H1 (cell line): ENCODE results near the gene ADGRE2.
"Not testable (repeated sequence)": the region's sequence is repeated elsewhere in the genome, so short reads cannot be mapped to it uniquely, and the experiment has no call there.

Experiments
- CHD2 ChIP-seq: IDR thresholded peaks from 2 replicates; pipeline ENCODE4 v1.6.1; 2012; ENCODE audit warnings: low read length, improper control_type of control experiment
- CHD7 ChIP-seq: fragments of 300-600 bp; sonication (generic); IDR thresholded peaks from 2 replicates; pipeline ENCODE4 v1.7.1; 2012; ENCODE audit warnings: low read length, moderate library complexity, mild to moderate bottlenecking, inconsistent platforms; ENCODE audit not compliant: insufficient replicate concordance
- GABPA ChIP-seq: IDR thresholded peaks from 2 replicates; pipeline ENCODE4 v1.6.1; 2011; ENCODE audit warnings: mild to moderate bottlenecking, low read length, moderate library complexity, borderline replicate concordance; ENCODE audit not compliant: insufficient read depth
- MAFK ChIP-seq: IDR thresholded peaks from 2 replicates; pipeline ENCODE4 v1.6.1; 2012; ENCODE audit warnings: low read depth, mild to moderate bottlenecking, improper control_type of control experiment, low read length
- PHF8 ChIP-seq: fragments of 200-600 bp; sonication (generic); conservative IDR thresholded peaks from 2 replicates; pipeline ENCODE4 v1.7.1; 2012; ENCODE audit warnings: low read depth, mild to moderate bottlenecking, inconsistent platforms, low read length, moderate library complexity
- POLR2AphosphoS5 ChIP-seq: IDR thresholded peaks from 2 replicates; pipeline ENCODE4 v1.6.1; 2011; ENCODE audit warnings: low read depth, low read length
- SP1 ChIP-seq: IDR thresholded peaks from 2 replicates; pipeline ENCODE4 v1.6.1; 2011; ENCODE audit warnings: low read depth, low read length
- TAF1 ChIP-seq: IDR thresholded peaks from 2 replicates; pipeline ENCODE4 v1.6.1; 2011; ENCODE audit warnings: mild to moderate bottlenecking, low read depth, low read length
- YY1 ChIP-seq: IDR thresholded peaks from 2 replicates; pipeline ENCODE4 v1.6.1; 2011; ENCODE audit warnings: low read depth, mild to moderate bottlenecking, low read length
- TF ChIP-seq, protein P1 (sequence below), 3 experiments: IDR thresholded peaks; 1 replicate in 2 of 3; 2 replicates in 1 of 3; pipeline versions ENCODE4 v1.5.1 to v1.6.1; 2011; ENCODE audit warnings: low read length in 3 of 3, mild to moderate bottlenecking in 3 of 3, inconsistent platforms in 2 of 3, low read depth in 1 of 3, moderate library complexity in 1 of 3; ENCODE audit not compliant: insufficient read depth in 1 of 3; ENCODE audit errors: control extremely low read depth in 1 of 3

DNA sequence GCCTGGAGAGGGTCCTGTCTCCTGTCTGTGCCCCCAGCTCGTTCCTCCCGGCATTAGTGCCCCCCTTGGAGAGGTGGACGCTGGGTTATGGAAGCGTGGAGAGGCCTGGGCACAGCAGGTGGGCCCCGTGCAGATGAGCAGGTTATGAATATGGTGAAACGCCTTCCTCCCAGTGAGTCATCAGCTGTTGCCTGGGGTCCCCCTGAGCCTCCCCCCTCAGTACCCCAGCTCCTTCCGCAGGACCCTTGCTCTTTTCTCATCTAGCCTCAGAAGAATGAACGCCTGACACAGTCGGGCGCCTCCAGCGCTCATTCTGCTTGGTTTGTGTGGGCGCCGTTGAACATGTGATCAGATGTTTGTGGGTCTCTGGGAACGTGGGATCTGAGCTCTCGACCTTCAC lies 12.5 kb downstream of the ADGRE2 start:
- TF ChIP-seq, protein P1, sequence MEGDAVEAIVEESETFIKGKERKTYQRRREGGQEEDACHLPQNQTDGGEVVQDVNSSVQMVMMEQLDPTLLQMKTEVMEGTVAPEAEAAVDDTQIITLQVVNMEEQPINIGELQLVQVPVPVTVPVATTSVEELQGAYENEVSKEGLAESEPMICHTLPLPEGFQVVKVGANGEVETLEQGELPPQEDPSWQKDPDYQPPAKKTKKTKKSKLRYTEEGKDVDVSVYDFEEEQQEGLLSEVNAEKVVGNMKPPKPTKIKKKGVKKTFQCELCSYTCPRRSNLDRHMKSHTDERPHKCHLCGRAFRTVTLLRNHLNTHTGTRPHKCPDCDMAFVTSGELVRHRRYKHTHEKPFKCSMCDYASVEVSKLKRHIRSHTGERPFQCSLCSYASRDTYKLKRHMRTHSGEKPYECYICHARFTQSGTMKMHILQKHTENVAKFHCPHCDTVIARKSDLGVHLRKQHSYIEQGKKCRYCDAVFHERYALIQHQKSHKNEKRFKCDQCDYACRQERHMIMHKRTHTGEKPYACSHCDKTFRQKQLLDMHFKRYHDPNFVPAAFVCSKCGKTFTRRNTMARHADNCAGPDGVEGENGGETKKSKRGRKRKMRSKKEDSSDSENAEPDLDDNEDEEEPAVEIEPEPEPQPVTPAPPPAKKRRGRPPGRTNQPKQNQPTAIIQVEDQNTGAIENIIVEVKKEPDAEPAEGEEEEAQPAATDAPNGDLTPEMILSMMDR (IDR thresholded peaks at IDR 0.05; ENCODE audit: control extremely low read depth in 1 of 3, insufficient read depth in 1 of 3, low read depth in 1 of 3, low read length in 3 of 3), result not testable (repeated sequence)
- not testable (repeated sequence) for TF ChIP-seq CHD2, MAFK, PHF8, TAF1, CHD7, POLR2AphosphoS5, YY1, GABPA, SP1
